ENCODE measurements around the gene MRPL2.

Gene MRPL2

DNA sequence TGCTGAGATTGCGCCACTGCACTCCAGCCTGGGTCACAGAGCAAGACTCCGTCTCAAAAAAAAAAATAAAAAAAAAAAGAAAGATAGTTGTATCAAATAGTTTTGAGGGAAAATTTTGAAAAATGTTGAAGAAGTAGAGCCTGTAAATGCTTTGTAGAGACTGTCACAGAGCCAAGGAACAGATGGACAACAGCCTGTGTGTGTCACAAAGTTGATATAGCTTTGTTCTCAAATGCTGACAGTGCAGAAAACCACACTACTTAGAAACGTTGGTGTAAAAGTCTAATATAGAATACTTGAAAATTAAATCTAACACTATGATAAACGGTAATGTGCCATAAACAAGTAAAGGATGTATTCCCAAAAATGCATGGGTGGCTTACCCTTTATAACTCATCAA is 42.3 kb upstream of the MRPL2 start (continued):
- no peak for TF ChIP-seq ZNF18 (tag by site-specific recombination; IDR thresholded peaks at IDR 0.05)
- TF ChIP-seq ZNF660 (tag by site-specific recombination; IDR thresholded peaks at IDR 0.05): no peak
- no peak for TF ChIP-seq ZNF76 (tag by site-specific recombination; IDR thresholded peaks at IDR 0.05; ENCODE audit: borderline replicate concordance, low read depth)

DNA sequence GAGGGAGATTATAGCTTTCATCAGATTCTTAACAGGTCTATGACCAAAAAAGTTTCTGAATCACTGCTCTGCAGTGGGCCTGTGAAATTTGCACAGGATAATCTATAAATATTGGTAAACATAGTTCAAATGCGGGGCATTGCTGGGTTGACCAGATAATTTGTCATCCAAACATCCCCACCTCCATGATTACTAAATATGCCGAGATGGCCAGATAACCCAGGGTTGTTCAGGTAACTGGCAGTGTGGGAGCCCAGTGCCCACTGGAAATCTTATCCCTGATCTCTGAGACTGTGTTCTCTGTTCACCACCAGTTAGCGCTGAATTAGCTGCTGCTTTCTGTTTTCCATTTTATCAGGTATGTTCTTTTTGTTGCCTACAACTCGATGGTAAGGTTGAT is 38.3 kb upstream of the MRPL2 start:
- POLR2A ChIA-PET: interaction anchor here (0.6 to 1.0 kb wide), 3 partner anchors 37 to 168 kb away, joined by 3 to 4 read pairs (median 4); partner anchors contain the start of gene CNPY3

GRCh38 chr6:43097098-43097489 is 37.9 kb upstream of the MRPL2 start:
- ChIA-PET CTCF (interaction anchor here (0.6 to 1.8 kb wide), 4 partner anchors 13 to 47 kb away, joined by 3 to 6 read pairs (median 3); no protein-coding TSS in a partner anchor), POLR2A (interaction anchor here (0.6 to 1.1 kb wide), 3 partner anchors 21 to 168 kb away, joined by 3 to 4 read pairs (median 4); partner anchors contain the start of genes CNPY3 and PTK7)
- Histone ChIP-seq H3K4me1 (ENCODE audit: control insufficient read depth, insufficient read depth, low read length) (peaks cover 32% of the 10 kb centered on the region), H3K4me3 (ENCODE audit: low read depth, low read length) (no peak overlapping the region), H3K36me3 (ENCODE audit: control insufficient read depth in 2 of 2, insufficient read depth in 1 of 2, low read length in 2 of 2) (no peaks in the 10 kb centered on the region), H3K27ac (ENCODE audit: extremely low read depth, low read depth, low read length) (peak overlapping the region; percentile 61), H3K9me3 (ENCODE audit: control insufficient read depth, insufficient read depth, low read depth, low read length) (no peaks in the 10 kb centered on the region)
- 0 out of 2 replicates have a peak, but pooled peaks have one; percentile 26 for TF ChIP-seq PATZ1 (tag by site-specific recombination; IDR thresholded peaks at IDR 0.05)
- peak; percentile 25; the same call in 1 of the 2 replicates for TF ChIP-seq GLIS1 (tag by site-specific recombination; IDR thresholded peaks at IDR 0.05)
- TF ChIP-seq, protein P1, sequence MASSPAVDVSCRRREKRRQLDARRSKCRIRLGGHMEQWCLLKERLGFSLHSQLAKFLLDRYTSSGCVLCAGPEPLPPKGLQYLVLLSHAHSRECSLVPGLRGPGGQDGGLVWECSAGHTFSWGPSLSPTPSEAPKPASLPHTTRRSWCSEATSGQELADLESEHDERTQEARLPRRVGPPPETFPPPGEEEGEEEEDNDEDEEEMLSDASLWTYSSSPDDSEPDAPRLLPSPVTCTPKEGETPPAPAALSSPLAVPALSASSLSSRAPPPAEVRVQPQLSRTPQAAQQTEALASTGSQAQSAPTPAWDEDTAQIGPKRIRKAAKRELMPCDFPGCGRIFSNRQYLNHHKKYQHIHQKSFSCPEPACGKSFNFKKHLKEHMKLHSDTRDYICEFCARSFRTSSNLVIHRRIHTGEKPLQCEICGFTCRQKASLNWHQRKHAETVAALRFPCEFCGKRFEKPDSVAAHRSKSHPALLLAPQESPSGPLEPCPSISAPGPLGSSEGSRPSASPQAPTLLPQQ (tag by site-specific recombination; IDR thresholded peaks at IDR 0.05): no peak

More for the DNA sequence above, 38.3 kb upstream of the MRPL2 start:
- Histone ChIP-seq H3K4me3 (ENCODE audit: low read depth, low read length) (no peak overlapping the region), H3K4me1 (ENCODE audit: control insufficient read depth, insufficient read depth, low read length) (peaks cover 32% of the 10 kb centered on the region), H3K36me3 (ENCODE audit: control insufficient read depth in 2 of 2, insufficient read depth in 1 of 2, low read length in 2 of 2) (no peaks in the 10 kb centered on the region), H3K27ac (ENCODE audit: extremely low read depth, low read depth, low read length) (no peak overlapping the region), H3K9me3 (ENCODE audit: control insufficient read depth, insufficient read depth, low read depth, low read length) (no peaks in the 10 kb centered on the region)
- CTCF ChIA-PET: interaction anchor here (0.6 to 1.8 kb wide), 3 partner anchors 16 to 46 kb away, joined by 3 to 6 read pairs (median 3); no protein-coding TSS in a partner anchor
- TF ChIP-seq ZEB2 (tag by site-specific recombination; IDR thresholded peaks at IDR 0.05): no peak
- no peak for TF ChIP-seq ZNF555 (tag by site-specific recombination; conservative IDR thresholded peaks at IDR 0.05)
- no peak for TF ChIP-seq ZNF76 (tag by site-specific recombination; IDR thresholded peaks at IDR 0.05; ENCODE audit: borderline replicate concordance, low read depth)
- TF ChIP-seq REPIN1 (tag by site-specific recombination; IDR thresholded peaks at IDR 0.05; ENCODE audit: low read depth): no peak
- TF ChIP-seq BCL11A (tag by site-specific recombination; IDR thresholded peaks at IDR 0.05; ENCODE audit: low read depth): no peak
- TF ChIP-seq, protein P2, sequence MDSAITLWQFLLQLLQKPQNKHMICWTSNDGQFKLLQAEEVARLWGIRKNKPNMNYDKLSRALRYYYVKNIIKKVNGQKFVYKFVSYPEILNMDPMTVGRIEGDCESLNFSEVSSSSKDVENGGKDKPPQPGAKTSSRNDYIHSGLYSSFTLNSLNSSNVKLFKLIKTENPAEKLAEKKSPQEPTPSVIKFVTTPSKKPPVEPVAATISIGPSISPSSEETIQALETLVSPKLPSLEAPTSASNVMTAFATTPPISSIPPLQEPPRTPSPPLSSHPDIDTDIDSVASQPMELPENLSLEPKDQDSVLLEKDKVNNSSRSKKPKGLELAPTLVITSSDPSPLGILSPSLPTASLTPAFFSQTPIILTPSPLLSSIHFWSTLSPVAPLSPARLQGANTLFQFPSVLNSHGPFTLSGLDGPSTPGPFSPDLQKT (IDR thresholded peaks at IDR 0.05; ENCODE audit: borderline replicate concordance, low read depth, low read length): no peak

All from HEK293 (cell line).